Fibroblast of gingiva (primary cell): ENCODE results near the gene DUSP15.
"Not testable (repeated sequence)": the region's sequence is repeated elsewhere in the genome, so short reads cannot be mapped to it uniquely, and the experiment has no call there.

Experiments used
- DNase-seq: peaks from one replicate; pipeline ENCODE4 v3.0.0-alpha.2; 2011; ENCODE audit warnings: low read depth

DUSP15 gene

DNA sequence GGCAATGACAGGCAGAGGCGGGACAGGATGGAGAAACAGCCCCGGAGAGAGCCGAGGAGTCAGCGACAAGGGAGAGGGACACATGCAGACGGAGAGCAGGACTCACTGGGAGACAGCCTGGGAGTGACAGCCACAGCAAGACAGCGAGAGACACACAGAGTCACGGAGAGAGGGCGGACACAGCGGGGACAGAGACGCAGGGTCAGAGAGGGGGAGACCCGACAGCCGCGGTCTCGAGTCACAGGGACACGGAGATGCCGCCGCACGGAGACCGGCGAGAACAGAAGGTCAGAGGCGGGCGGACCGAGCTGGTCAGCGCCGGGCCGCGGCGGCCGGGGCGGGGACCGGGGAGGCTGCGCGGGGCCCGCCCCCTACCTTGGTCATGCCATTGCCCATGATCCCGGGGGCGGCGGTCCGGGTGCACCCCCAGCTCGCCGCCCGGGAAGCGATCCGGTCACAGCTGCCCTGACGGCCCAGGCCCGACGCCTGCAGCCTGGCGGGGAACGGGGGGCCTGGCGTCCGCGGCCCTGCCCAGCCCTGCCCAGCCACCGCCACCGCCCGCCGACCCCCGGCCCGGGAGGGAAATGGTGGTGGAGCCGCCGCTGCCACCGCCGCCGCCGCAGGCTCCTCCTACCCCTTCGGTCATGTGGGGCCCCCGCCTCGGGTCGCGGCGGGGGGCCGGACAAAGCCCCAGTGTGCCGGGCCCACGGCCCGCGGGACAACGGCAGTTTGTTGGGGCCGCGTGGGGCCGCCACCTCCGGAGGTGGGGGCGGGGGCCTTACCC is at the start of gene DUSP15, which contains the start of gene TTLL9:
Gene DUSP15, minus strand, starts transcription at position 586 of the 784 bp plus-strand sequence. Its CDS starts 190 bp downstream, at position 396.
Gene TTLL9, plus strand, starts transcription at position 693 of the 784 bp plus-strand sequence. CDS start 493 bp downstream, outside the sequence.
- no peak for DNase-seq

- DNase-seq, result no peak
These were observed 49.3 kb upstream of the DUSP15 start for GRCh38 chr20:31919410-31920155.

DNA sequence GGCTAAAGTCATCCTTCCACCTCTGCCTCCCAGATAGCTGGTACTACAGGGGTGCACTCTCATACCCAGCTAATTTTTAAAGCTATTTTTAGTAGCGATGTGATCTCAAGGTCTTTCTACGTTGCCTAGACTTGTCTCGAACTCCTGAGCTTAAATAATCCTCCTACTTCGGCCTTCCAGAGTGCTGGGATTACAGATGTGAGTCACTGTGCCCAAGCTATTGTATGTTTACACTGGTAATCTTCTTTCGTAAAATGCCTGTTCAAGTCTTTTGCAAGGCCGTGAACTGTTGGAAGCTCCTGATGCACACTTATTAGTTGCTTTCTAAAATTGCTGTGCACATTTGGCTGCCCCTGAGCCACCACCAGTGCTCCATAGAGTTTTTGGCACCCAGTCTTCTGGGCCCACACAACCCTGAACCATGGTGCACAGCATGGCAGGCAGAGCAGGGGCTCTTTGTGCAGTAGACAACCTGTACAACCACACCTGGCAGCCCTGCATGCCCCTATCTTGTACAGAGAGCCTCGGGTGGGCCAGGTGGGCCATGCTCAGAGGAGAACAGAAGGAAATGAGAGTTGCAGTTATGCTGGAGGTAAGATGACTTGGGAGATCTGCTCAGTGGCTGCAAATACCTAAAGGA is 48.3 kb upstream of the DUSP15 start:
- no peak for DNase-seq

GRCh38 chr20:31917962-31918412 is 47.7 kb upstream of the DUSP15 start:
- not testable (repeated sequence) for DNase-seq

- no peak for DNase-seq
These were observed 46.4 kb upstream of the DUSP15 start for GRCh38 chr20:31916708-31917107.

GRCh38 chr20:31915491-31916280 is 45.4 kb upstream of the DUSP15 start:
- no peak for DNase-seq

DNA sequence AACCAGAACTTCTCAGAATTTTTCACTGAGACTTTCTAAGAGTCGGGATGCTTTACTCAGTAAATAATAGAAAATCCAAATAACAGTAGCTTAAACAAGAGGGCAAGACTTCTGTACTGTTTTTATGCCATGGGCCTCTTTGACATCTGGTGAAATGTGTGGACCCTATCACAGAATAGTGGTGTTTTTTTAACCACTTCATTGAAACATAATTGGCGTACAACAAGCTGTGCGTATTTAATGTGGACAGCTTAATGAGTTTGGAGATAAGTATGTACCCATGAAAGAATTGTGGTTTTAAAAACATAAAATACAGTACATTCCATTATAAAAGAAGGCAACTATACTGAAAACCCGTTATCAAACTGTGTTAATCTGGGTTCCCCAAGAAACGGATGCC is 43.8 kb upstream of the DUSP15 start:
- no peak for DNase-seq

DNA sequence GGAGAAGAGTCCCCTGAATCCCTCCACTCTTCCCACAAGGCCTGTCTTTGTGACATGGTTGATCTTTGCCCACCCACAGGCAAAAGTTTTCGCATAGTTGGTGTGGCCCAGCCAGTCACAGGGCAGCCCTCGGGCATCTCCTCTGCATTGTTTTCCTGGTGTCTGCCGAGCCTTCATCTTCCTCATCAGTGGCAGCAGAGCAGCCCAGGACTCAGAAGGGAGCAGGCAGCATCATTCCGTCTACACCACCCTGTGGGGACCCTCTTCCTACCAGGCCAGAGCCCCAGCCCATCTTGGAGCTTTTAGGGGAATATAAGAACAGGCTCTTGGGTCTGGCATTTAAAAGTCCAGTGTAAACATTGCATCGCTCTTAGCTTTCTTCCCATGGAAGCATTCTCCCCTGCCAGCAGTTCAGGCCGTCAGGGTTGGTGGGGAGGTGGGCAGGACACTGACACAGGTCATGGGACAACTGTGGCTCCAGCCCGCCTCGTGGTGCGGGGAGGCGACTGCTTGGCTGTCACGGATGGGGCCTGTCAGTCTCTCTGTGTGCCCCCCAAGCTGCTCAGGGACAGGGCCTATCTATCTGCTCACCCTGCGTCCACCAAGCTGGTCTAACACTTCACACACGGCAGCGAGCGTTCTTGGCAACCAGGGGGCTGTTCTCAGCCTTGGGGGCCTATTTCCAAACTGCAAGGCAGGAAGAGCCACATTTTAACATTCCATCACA is 43.3 kb upstream of the DUSP15 start:
- DNase-seq, result no peak

DNA sequence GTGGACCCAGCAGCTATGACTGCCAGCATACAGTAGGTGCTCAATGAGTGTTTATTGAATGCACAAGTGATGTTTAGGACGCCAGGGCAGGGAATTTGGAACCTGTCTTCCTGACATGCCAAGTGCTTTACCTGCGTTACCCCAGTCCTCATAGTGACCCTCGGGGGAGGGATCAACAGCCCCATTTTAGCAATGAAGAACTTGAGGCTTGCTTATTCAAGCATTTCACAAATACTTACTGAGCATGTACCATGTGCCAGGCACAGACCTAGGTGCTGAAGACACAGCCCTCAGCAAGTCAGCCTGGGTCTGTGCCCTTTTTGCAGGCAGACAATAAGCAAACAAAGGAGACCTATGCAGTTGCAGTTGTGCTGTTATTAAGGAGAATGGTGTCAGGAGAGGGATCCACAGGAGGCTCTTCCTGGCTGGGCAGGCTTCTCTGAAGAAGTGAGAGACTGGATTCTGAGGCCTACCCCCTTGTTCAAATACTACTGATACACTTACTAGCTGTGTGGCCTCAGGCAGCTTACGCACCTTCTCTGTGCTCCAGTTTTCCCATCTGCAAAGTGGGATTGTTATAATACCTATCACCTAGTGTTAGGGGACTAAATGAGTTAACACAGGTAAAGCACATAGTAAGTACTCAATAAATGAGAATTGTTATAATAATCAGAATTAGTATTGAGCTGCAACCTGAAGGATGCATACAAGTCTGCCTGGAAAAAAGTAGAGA is 39.9 kb upstream of the DUSP15 start:
- DNase-seq, result no peak

GRCh38 chr20:31909253-31910070 is 39.1 kb upstream of the DUSP15 start:
- DNase-seq, result no peak

DNA sequence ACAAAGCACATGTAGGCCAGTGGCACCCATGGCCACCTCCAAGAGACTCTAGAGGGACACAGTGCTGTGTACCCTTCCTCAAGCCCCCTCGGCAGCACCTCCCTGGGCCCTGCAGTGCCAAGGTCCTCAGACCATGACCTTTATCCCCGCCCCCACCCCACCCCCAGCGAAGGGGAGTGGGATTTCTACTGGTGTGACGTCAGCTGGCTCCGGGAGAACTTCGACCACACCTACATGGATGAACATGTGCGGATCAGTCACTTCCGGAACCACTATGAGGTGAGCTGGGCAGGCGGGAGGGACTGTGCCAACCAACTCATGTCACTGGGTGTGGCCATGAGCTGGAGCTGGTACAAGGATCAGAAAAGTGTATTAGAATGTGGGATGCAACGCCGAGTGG is 38.1 kb upstream of the DUSP15 start:
- DNase-seq, result no peak

- no peak for DNase-seq
These were observed 37.7 kb upstream of the DUSP15 start for GRCh38 chr20:31908016-31908415.

DNA sequence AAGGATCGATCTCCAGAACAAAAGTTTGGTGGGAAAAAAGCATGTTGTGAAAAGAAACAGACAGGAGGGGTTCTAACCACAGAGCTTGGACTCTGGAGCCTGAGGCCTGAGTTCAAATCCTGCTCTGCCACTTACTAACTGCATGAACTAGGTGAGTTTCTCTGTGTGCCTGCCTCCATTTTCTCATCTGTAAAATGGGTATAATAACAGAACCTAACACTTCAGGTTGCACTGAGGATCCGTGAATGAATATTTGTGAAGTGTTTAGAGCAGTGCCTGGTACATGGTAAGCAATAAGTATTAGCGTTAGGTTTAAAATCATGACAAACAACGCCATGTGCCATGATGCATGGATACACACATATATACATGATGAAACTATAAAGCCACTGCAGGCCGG is 36.7 kb upstream of the DUSP15 start:
- no peak for DNase-seq

GRCh38 chr20:31906001-31906400 is 35.7 kb upstream of the DUSP15 start:
- DNase-seq, result no peak

GRCh38 chr20:31903627-31904386 is 33.5 kb upstream of the DUSP15 start:
- no peak for DNase-seq

DNA sequence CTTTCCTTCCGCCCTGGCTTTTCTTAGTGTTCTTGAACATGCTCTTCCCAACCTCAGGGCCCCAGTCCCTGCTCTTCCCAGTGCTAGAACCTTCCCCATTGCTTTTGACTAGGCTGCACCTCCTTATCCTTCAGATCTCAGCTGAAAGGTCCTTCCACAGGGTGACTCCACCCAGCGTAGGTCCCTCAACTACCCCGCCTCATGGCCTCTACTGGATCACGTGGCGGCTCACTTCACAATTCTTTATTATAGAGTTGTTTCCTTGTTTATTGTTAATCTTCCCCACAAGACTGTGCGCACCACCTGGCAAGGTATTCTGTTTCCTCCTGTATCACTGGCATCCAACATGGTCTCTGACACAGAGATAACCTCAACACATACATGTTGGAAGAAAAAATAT is 31.3 kb upstream of the DUSP15 start:
- no peak for DNase-seq

DNA sequence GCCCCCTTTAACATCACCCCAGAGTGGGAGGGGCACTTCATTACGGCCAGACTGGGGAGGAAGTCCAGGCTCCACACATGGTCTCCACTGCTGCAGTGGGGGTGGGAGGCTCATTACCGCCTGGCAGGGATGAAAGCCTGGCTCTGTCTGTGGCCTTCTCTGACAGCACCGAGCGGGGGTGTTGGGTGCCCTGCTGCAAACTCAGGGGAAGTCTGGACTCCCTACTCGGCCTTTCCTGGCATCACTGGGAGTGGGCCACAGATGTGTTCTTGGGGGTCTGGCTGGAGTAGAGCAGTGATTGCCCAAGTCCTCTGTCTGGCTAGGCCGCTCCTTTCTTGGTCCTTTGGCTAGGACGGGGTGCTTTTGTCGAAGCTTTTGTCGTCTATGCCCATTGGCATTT is 27.2 kb upstream of the DUSP15 start:
- DNase-seq, result no peak

DNA sequence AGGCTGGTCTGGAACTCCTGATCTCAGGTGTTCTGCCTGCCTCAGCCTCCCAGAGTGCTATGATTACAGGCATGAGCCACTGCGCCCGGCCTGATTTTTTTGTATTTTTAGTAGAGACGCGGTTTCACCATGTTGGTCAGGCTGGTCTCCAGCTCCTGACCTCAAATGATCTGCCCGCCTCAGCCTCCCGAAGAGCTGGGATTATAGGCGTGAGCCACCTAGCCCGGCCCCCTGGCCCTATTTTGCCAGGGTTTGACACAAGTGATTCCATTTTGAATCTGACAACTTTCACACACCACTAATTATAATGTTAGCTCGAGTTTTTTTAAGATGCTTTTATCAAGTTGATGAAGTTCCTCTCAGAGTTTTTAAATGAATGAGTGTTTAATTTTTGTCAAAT is 25.7 kb upstream of the DUSP15 start:
- DNase-seq, result no peak
